NB4 (cell line): ENCODE results near the gene FRMPD1.
"Not testable (repeated sequence)": the region's sequence is repeated elsewhere in the genome, so short reads cannot be mapped to it uniquely, and the experiment has no call there.

Source experiments
- DNase-seq: peaks from one replicate; pipeline ENCODE4 v3.0.0; 2010; ENCODE audit warnings: low read depth
- H3K4me3 ChIP-seq: one replicate; pipeline ENCODE4 v1.5.1; 2011; ENCODE audit warnings: mild to moderate bottlenecking, low read depth, low read length, moderate library complexity
- CTCF ChIP-seq: IDR thresholded peaks from one replicate; pipeline ENCODE4 v1.5.1; 2012; ENCODE audit warnings: low read depth, low read length
- MAX ChIP-seq: IDR thresholded peaks from 2 replicates; pipeline ENCODE4 v1.6.1; 2011; ENCODE audit warnings: low read depth, low read length
- MYC ChIP-seq: IDR thresholded peaks from 2 replicates; pipeline ENCODE4 v1.6.1; 2011; ENCODE audit warnings: low read depth, low read length
- POLR2A ChIP-seq: IDR thresholded peaks from 2 replicates; pipeline ENCODE4 v1.6.1; 2011; ENCODE audit warnings: mild to moderate bottlenecking; ENCODE audit not compliant: insufficient read length; ENCODE audit errors: extremely low read depth

FRMPD1 gene

GRCh38 chr9:37650873-37651768 is at the start of gene FRMPD1:
Gene FRMPD1, plus strand, starts transcription at chr9:37650954. Its CDS starts 41,688 bp downstream, at chr9:37692642.
- no peak for TF ChIP-seq CTCF
- TF ChIP-seq MYC: no peak
- peak; percentile 54 for DNase-seq
- no peak within 1 kb of the TSS for H3K4me3 ChIP-seq

GRCh38 chr9:37602061-37602460 is 48.7 kb upstream of the FRMPD1 start:
- DNase-seq, H3K4me3 ChIP-seq: not testable (repeated sequence)

GRCh38 chr9:37602817-37603216 is 47.9 kb upstream of the FRMPD1 start:
- no peak overlapping the region for H3K4me3 ChIP-seq
- no peak for DNase-seq
- TF ChIP-seq MAX (no peak), MYC (no peak), CTCF (no peak), POLR2A (no peak)

- no peak for DNase-seq
- TF ChIP-seq MYC (no peak), POLR2A (no peak), MAX (no peak), CTCF (no peak)
- H3K4me3 ChIP-seq: no peak overlapping the region
Measured at GRCh38 chr9:37604296-37604695, 46.5 kb upstream of the FRMPD1 start.

GRCh38 chr9:37608250-37608649 is 42.5 kb upstream of the FRMPD1 start:
- no peak for TF ChIP-seq CTCF
- DNase-seq: no peak
- H3K4me3 ChIP-seq: no peak overlapping the region

GRCh38 chr9:37609735-37610397 is 40.9 kb upstream of the FRMPD1 start:
- no peak for TF ChIP-seq CTCF
- TF ChIP-seq MAX: no peak
- no peak for TF ChIP-seq POLR2A
- no peak overlapping the region for H3K4me3 ChIP-seq
- DNase-seq: no peak
